ENCODE data around the gene IFT20. TPM values are rescaled to one million over a fixed set of nuclear protein-coding genes. Genes with fewer than 3 reads are reported as not detected.

IFT20 gene
- total and polyA plus RNA-seq, 2 of the 13 experiments (the other 11 are each of a cell fraction or from before 2014, with no cell fraction given): 28.0 to 37.8 TPM

DNA sequence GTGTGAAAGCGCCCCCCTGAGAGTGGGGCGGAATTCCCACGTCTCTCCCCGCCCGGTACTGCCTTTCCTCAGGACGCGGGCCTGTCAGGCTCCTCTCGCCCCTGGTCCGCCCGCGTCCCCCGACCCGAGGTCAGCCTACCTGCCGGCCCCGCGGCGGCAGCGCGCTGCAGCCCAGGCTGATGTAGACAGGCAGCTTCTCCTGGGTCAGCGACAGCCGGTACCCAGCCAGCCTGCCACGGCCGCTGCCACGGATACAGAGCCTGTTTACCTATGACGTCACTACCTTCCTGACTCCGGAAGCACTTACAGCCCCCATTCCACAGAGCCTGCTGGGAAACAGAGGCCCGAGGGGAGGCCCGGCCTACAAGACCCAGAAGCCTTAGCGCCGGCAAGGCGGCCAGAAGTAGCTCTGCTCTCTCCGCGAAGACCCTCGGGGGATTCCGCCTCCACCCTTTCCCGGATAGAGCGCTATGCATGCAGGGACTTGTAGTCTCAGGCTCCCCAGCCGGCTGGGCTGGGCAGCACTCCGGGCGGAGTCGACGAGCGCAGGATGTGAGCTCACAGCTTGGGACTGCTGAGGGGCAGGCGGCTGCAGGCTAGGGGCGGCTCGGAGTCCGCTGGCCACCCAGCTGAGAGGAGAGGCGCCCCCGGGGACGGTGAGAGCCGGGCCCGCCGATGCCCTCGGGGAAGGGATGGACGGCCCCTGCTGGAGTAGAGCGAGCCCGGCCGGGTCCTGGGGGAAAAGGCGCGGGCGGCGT is at the start of gene IFT20, which contains the start of gene TNFAIP1 (continued):
- TF ChIP-seq, protein P1, sequence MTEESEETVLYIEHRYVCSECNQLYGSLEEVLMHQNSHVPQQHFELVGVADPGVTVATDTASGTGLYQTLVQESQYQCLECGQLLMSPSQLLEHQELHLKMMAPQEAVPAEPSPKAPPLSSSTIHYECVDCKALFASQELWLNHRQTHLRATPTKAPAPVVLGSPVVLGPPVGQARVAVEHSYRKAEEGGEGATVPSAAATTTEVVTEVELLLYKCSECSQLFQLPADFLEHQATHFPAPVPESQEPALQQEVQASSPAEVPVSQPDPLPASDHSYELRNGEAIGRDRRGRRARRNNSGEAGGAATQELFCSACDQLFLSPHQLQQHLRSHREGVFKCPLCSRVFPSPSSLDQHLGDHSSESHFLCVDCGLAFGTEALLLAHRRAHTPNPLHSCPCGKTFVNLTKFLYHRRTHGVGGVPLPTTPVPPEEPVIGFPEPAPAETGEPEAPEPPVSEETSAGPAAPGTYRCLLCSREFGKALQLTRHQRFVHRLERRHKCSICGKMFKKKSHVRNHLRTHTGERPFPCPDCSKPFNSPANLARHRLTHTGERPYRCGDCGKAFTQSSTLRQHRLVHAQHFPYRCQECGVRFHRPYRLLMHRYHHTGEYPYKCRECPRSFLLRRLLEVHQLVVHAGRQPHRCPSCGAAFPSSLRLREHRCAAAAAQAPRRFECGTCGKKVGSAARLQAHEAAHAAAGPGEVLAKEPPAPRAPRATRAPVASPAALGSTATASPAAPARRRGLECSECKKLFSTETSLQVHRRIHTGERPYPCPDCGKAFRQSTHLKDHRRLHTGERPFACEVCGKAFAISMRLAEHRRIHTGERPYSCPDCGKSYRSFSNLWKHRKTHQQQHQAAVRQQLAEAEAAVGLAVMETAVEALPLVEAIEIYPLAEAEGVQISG (CRISPR knock-in tag; IDR thresholded peaks at IDR 0.05): peak; percentile 96
- TF ChIP-seq, protein P2, sequence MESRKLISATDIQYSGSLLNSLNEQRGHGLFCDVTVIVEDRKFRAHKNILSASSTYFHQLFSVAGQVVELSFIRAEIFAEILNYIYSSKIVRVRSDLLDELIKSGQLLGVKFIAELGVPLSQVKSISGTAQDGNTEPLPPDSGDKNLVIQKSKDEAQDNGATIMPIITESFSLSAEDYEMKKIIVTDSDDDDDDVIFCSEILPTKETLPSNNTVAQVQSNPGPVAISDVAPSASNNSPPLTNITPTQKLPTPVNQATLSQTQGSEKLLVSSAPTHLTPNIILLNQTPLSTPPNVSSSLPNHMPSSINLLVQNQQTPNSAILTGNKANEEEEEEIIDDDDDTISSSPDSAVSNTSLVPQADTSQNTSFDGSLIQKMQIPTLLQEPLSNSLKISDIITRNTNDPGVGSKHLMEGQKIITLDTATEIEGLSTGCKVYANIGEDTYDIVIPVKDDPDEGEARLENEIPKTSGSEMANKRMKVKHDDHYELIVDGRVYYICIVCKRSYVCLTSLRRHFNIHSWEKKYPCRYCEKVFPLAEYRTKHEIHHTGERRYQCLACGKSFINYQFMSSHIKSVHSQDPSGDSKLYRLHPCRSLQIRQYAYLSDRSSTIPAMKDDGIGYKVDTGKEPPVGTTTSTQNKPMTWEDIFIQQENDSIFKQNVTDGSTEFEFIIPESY (CRISPR knock-in tag; IDR thresholded peaks at IDR 0.05): peak; percentile 43; the same call in 1 of the 2 replicates
- TF ChIP-seq ZNF430 (CRISPR knock-in tag; IDR thresholded peaks at IDR 0.05) (no peak), JUND (CRISPR knock-in tag; IDR thresholded peaks at IDR 0.05) (peak; percentile 92), NR2C2 (CRISPR knock-in tag; IDR thresholded peaks at IDR 0.05; ENCODE audit: borderline replicate concordance) (peak; percentile 100), ZNF598 (CRISPR knock-in tag; IDR thresholded peaks at IDR 0.05; ENCODE audit: borderline replicate concordance) (no peak), ZNF768 (CRISPR knock-in tag; IDR thresholded peaks at IDR 0.05) (peak; percentile 47; the same call in 1 of the 2 replicates), ZNF782 (CRISPR knock-in tag; IDR thresholded peaks at IDR 0.05; ENCODE audit: borderline replicate concordance) (no peak), SP1 (IDR thresholded peaks at IDR 0.05) (no peak), SP1 (CRISPR knock-in tag; IDR thresholded peaks at IDR 0.05) (peak; percentile 35; the same call in 1 of the 2 replicates), ZNF317 (CRISPR knock-in tag; IDR thresholded peaks at IDR 0.05) (peak; percentile 79; the same call in 1 of the 2 replicates)
- TF ChIP-seq, protein P3, sequence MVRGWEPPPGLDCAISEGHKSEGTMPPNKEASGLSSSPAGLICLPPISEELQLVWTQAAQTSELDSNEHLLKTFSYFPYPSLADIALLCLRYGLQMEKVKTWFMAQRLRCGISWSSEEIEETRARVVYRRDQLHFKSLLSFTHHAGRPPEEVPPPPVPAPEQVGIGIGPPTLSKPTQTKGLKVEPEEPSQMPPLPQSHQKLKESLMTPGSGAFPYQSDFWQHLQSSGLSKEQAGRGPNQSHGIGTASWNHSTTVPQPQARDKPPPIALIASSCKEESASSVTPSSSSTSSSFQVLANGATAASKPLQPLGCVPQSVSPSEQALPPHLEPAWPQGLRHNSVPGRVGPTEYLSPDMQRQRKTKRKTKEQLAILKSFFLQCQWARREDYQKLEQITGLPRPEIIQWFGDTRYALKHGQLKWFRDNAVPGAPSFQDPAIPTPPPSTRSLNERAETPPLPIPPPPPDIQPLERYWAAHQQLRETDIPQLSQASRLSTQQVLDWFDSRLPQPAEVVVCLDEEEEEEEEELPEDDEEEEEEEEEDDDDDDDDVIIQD (CRISPR knock-in tag; IDR thresholded peaks at IDR 0.05; ENCODE audit: low read depth): no peak
- TF ChIP-seq, protein P4, sequence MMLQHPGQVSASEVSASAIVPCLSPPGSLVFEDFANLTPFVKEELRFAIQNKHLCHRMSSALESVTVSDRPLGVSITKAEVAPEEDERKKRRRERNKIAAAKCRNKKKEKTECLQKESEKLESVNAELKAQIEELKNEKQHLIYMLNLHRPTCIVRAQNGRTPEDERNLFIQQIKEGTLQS (CRISPR knock-in tag; IDR thresholded peaks at IDR 0.05): peak; percentile 85
- TF ChIP-seq, protein P5, sequence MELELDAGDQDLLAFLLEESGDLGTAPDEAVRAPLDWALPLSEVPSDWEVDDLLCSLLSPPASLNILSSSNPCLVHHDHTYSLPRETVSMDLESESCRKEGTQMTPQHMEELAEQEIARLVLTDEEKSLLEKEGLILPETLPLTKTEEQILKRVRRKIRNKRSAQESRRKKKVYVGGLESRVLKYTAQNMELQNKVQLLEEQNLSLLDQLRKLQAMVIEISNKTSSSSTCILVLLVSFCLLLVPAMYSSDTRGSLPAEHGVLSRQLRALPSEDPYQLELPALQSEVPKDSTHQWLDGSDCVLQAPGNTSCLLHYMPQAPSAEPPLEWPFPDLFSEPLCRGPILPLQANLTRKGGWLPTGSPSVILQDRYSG (CRISPR knock-in tag; IDR thresholded peaks at IDR 0.05): no peak
- TF ChIP-seq, protein P6, sequence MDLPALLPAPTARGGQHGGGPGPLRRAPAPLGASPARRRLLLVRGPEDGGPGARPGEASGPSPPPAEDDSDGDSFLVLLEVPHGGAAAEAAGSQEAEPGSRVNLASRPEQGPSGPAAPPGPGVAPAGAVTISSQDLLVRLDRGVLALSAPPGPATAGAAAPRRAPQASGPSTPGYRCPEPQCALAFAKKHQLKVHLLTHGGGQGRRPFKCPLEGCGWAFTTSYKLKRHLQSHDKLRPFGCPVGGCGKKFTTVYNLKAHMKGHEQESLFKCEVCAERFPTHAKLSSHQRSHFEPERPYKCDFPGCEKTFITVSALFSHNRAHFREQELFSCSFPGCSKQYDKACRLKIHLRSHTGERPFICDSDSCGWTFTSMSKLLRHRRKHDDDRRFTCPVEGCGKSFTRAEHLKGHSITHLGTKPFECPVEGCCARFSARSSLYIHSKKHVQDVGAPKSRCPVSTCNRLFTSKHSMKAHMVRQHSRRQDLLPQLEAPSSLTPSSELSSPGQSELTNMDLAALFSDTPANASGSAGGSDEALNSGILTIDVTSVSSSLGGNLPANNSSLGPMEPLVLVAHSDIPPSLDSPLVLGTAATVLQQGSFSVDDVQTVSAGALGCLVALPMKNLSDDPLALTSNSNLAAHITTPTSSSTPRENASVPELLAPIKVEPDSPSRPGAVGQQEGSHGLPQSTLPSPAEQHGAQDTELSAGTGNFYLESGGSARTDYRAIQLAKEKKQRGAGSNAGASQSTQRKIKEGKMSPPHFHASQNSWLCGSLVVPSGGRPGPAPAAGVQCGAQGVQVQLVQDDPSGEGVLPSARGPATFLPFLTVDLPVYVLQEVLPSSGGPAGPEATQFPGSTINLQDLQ (CRISPR knock-in tag; IDR thresholded peaks at IDR 0.05): 0 out of 2 replicates have a peak, but pooled peaks have one; percentile 9
- TF ChIP-seq, protein P7, sequence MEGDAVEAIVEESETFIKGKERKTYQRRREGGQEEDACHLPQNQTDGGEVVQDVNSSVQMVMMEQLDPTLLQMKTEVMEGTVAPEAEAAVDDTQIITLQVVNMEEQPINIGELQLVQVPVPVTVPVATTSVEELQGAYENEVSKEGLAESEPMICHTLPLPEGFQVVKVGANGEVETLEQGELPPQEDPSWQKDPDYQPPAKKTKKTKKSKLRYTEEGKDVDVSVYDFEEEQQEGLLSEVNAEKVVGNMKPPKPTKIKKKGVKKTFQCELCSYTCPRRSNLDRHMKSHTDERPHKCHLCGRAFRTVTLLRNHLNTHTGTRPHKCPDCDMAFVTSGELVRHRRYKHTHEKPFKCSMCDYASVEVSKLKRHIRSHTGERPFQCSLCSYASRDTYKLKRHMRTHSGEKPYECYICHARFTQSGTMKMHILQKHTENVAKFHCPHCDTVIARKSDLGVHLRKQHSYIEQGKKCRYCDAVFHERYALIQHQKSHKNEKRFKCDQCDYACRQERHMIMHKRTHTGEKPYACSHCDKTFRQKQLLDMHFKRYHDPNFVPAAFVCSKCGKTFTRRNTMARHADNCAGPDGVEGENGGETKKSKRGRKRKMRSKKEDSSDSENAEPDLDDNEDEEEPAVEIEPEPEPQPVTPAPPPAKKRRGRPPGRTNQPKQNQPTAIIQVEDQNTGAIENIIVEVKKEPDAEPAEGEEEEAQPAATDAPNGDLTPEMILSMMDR (CRISPR knock-in tag; IDR thresholded peaks at IDR 0.05): peak; percentile 49

Measured in HepG2 (cell line).